Astrocyte (in vitro differentiated cells and primary cell): Measurements from ENCODE around the gene MARCHF9. TPM values are rescaled to one million over a fixed set of nuclear protein-coding genes. Genes with fewer than 3 reads are reported as not detected.

Experiments
- DNase-seq: peaks from one replicate; pipeline ENCODE4 v3.0.0-alpha.2; 2010; ENCODE audit warnings: low read depth
- FAIRE-seq: peaks from 2 replicates; lab custom pipeline; 2011; peaks lifted over from hg19 to GRCh38; lab: Jason Lieb, UNC
- H2AFZ ChIP-seq: 2 replicates; pipeline ENCODE4 v1.6.0; 2012; ENCODE audit warnings: low read depth, low read length, inconsistent platforms
- H3K27ac ChIP-seq: 2 replicates; pipeline ENCODE4 v1.5.1; 2011; ENCODE audit warnings: low read depth, low read length, inconsistent platforms
- H3K27me3 ChIP-seq: 2 replicates; pipeline ENCODE4 v1.6.0; 2011; ENCODE audit warnings: low read length, inconsistent platforms; ENCODE audit not compliant: insufficient read depth
- H3K36me3 ChIP-seq: 2 replicates; pipeline ENCODE4 v1.5.1; 2011; ENCODE audit warnings: low read length, inconsistent platforms; ENCODE audit not compliant: insufficient read depth
- H3K4me1 ChIP-seq: 2 replicates; pipeline ENCODE4 v1.5.1; 2011; ENCODE audit warnings: low read length, inconsistent platforms; ENCODE audit not compliant: insufficient read depth
- H3K4me2 ChIP-seq: 2 replicates; pipeline ENCODE4 v1.6.0; 2012; ENCODE audit warnings: low read length, inconsistent platforms
- H3K4me3 ChIP-seq: 2 replicates; pipeline ENCODE4 v1.5.1; 2011; ENCODE audit warnings: low read depth, mild to moderate bottlenecking, low read length, inconsistent platforms; ENCODE audit not compliant: insufficient read depth
- H3K79me2 ChIP-seq: 2 replicates; pipeline ENCODE4 v1.6.0; 2012; ENCODE audit warnings: mild to moderate bottlenecking, low read length, inconsistent platforms; ENCODE audit not compliant: insufficient read depth
- H3K9ac ChIP-seq: 2 replicates; pipeline ENCODE4 v1.6.0; 2012; ENCODE audit warnings: mild to moderate bottlenecking, low read length, inconsistent platforms
- H3K9me3 ChIP-seq: 2 replicates; pipeline ENCODE4 v1.5.1; 2012; ENCODE audit warnings: low read depth, mild to moderate bottlenecking, low read length, inconsistent platforms; ENCODE audit not compliant: insufficient read depth
- H4K20me1 ChIP-seq: 2 replicates; pipeline ENCODE4 v1.6.0; 2012; ENCODE audit warnings: low read length, inconsistent platforms; ENCODE audit not compliant: insufficient read depth
- H3K27ac Mint-ChIP-seq: one replicate; pipeline ENCODE4 v1.8.0; 2021; ENCODE audit warnings: mild to moderate bottlenecking, mixed read lengths; ENCODE audit not compliant: unreplicated experiment
- H3K27me3 Mint-ChIP-seq: one replicate; pipeline ENCODE4 v1.8.0; 2021; ENCODE audit warnings: low read depth, mixed read lengths; ENCODE audit not compliant: unreplicated experiment
- H3K36me3 Mint-ChIP-seq: one replicate; pipeline ENCODE4 v1.8.0; 2021; ENCODE audit warnings: low read depth, mixed read lengths; ENCODE audit not compliant: unreplicated experiment
- H3K4me1 Mint-ChIP-seq: one replicate; pipeline ENCODE4 v1.8.0; 2021; ENCODE audit warnings: low read depth, mixed read lengths; ENCODE audit not compliant: unreplicated experiment
- H3K4me3 Mint-ChIP-seq: one replicate; pipeline ENCODE4 v1.8.0; 2021; ENCODE audit warnings: mild to moderate bottlenecking, moderate library complexity, mixed read lengths; ENCODE audit not compliant: unreplicated experiment
- H3K9me3 Mint-ChIP-seq: one replicate; pipeline ENCODE4 v1.8.0; 2021; ENCODE audit warnings: mild to moderate bottlenecking, mixed read lengths; ENCODE audit not compliant: unreplicated experiment
- EZH2 ChIP-seq: IDR thresholded peaks from 2 replicates; pipeline ENCODE4 v1.6.1; 2012; ENCODE audit warnings: mild to moderate bottlenecking, low read length, inconsistent platforms; ENCODE audit not compliant: insufficient read depth
- total RNA-seq: library from RNA; stranded (reverse); gene quantifications from 2 replicates; pipeline ENCODE4 v1.2.1, GENCODE V29; 2021
- TF ChIP-seq, protein P1 (sequence below): IDR thresholded peaks from 2 replicates; pipeline ENCODE4 v1.5.1; 2011; ENCODE audit warnings: low read depth, mild to moderate bottlenecking, inconsistent platforms, low read length, moderate library complexity; ENCODE audit not compliant: insufficient read depth

MARCHF9 gene
- total RNA-seq, 1 donor from 2014 or later: 13.0 TPM

GRCh38 chr12:57763881-57764661, 9.2 kb downstream of the MARCHF9 start:
- H3K4me1 Mint-ChIP-seq: peaks cover 5% of the 10 kb centered on the region
- H3K27ac Mint-ChIP-seq: peak overlapping the region; percentile 50
- H2AFZ ChIP-seq: no peak overlapping the region
- no peaks in the 10 kb centered on the region for H3K9me3 ChIP-seq
- H3K4me3 ChIP-seq: no peak overlapping the region
- H3K9ac ChIP-seq: no peak overlapping the region
- TF ChIP-seq, protein P1, sequence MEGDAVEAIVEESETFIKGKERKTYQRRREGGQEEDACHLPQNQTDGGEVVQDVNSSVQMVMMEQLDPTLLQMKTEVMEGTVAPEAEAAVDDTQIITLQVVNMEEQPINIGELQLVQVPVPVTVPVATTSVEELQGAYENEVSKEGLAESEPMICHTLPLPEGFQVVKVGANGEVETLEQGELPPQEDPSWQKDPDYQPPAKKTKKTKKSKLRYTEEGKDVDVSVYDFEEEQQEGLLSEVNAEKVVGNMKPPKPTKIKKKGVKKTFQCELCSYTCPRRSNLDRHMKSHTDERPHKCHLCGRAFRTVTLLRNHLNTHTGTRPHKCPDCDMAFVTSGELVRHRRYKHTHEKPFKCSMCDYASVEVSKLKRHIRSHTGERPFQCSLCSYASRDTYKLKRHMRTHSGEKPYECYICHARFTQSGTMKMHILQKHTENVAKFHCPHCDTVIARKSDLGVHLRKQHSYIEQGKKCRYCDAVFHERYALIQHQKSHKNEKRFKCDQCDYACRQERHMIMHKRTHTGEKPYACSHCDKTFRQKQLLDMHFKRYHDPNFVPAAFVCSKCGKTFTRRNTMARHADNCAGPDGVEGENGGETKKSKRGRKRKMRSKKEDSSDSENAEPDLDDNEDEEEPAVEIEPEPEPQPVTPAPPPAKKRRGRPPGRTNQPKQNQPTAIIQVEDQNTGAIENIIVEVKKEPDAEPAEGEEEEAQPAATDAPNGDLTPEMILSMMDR: no peak
- TF ChIP-seq EZH2: no peak
- H3K9me3 Mint-ChIP-seq: no peaks in the 10 kb centered on the region
- no peak overlapping the region for H3K27ac ChIP-seq
- peaks cover 50% of the 10 kb centered on the region for H3K27me3 Mint-ChIP-seq
- no peaks in the 10 kb centered on the region for H3K79me2 ChIP-seq
- peaks cover 19% of the 10 kb centered on the region for H3K36me3 Mint-ChIP-seq
- H3K36me3 ChIP-seq: no peaks in the 10 kb centered on the region
- peaks cover 36% of the 10 kb centered on the region for H3K27me3 ChIP-seq
- H4K20me1 ChIP-seq: peaks cover 10% of the 10 kb centered on the region
- DNase-seq (no peak), FAIRE-seq (no peak)
- H3K4me3 Mint-ChIP-seq: no peak overlapping the region
- H3K4me1 ChIP-seq: peaks cover 26% of the 10 kb centered on the region
- H3K4me2 ChIP-seq: peak overlapping the region; percentile 80

GRCh38 chr12:57764662-57765002, 9.7 kb downstream of the MARCHF9 start:
- Histone ChIP-seq H3K4me3 (peak overlapping the region; percentile 44), H2AFZ (peak overlapping the region; percentile 49), H3K79me2 (no peaks in the 10 kb centered on the region), H3K27ac (no peak overlapping the region), H3K4me1 (peaks cover 26% of the 10 kb centered on the region), H3K9me3 (no peaks in the 10 kb centered on the region), H3K4me2 (peak overlapping the region; percentile 80), H3K27me3 (peaks cover 36% of the 10 kb centered on the region), H3K36me3 (no peaks in the 10 kb centered on the region), H4K20me1 (peaks cover 10% of the 10 kb centered on the region), H3K9ac (peak overlapping the region; percentile 31)
- TF ChIP-seq, protein P1: no peak
- TF ChIP-seq EZH2: no peak
- peaks cover 20% of the 10 kb centered on the region for H3K36me3 Mint-ChIP-seq
- no peaks in the 10 kb centered on the region for H3K9me3 Mint-ChIP-seq
- H3K27ac Mint-ChIP-seq: no peak overlapping the region
- FAIRE-seq (no peak), DNase-seq (no peak)
- peaks cover 5% of the 10 kb centered on the region for H3K4me1 Mint-ChIP-seq
- H3K27me3 Mint-ChIP-seq: peaks cover 50% of the 10 kb centered on the region
- H3K4me3 Mint-ChIP-seq: no peak overlapping the region
